ENCODE data around the gene HCLS1. TPM values are rescaled to one million over a fixed set of nuclear protein-coding genes. Genes with fewer than 3 reads are reported as not detected.
"Not testable (repeated sequence)": the region's sequence is repeated elsewhere in the genome, so short reads cannot be mapped to it uniquely, and the experiment has no call there.

HCLS1 gene
- total and polyA plus RNA-seq, 2 donors from 2014 or later: 11.7 to 102 TPM

DNA sequence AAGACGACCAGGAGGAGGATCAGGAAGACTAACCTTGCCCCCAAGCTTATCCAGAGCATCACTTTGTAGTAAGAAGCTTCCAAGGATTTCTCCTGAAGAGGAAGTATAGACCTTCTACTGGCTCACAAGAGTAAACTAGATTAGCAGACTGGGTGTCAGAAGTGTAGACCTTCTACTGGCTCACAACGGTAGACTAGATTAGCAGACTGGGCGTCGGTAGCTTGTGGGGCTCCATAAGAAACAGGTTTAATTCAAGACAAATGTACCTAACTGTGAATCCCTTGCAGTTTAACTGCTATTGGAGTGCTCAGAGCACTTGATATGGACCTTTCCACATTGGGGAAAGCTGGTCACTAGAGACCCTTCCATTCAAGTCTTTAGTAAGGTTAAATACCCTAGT, 54.6 kb downstream of the HCLS1 start:
- no peaks in the 10 kb centered on the region for H3K27me3 ChIP-seq (ENCODE audit: control insufficient read depth, insufficient read depth, low read length)
- H3K9ac ChIP-seq (ENCODE audit: low read length in 3 of 3): no peak overlapping the region
- intact Hi-C loops (cut with DNase I): no loop called here
- TF ChIP-seq CTCF (IDR thresholded peaks at IDR 0.05; ENCODE audit: borderline replicate concordance, extremely low read depth, insufficient read depth): no peak
- no peak overlapping the region for H3K4me3 ChIP-seq (ENCODE audit: low read length in 3 of 3)
- DNase-seq: no peak
- no peaks in the 10 kb centered on the region for H3K4me1 ChIP-seq (ENCODE audit: control insufficient read depth in 2 of 3, insufficient read depth in 2 of 3, low read depth in 1 of 3, low read length in 3 of 3)
- FAIRE-seq: no peak
- no peak overlapping the region for H3K27ac ChIP-seq (ENCODE audit: low read depth in 2 of 2, low read length in 2 of 2)
- H3K9me3 ChIP-seq (ENCODE audit: control insufficient read depth in 2 of 3, insufficient read depth in 1 of 3, low read length in 3 of 3): no peaks in the 10 kb centered on the region
- no peaks in the 10 kb centered on the region for H3K36me3 ChIP-seq (ENCODE audit: control insufficient read depth in 2 of 3, insufficient read depth in 3 of 3, low read length in 3 of 3)

DNA sequence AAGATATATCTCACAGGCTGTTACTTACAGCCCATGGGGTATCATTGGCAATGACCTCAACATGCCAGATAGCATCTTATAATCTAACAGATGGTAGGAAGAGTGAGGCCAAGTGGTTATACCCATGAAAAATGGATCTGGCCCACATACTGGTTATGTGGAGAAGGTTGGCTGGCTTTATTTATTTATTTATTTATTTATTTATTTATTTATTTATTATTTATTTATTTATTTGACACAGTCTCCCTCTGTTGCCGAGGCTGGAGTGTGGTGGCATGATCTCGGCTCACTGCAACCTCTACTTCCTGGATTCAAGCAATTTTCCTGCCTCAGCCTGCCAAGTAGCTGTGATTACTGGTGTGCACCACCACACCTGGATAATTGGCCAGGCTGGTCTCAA, 55.9 kb downstream of the HCLS1 start:
- intact Hi-C loops (cut with DNase I): no loop called here
- Histone ChIP-seq H3K27me3 (ENCODE audit: control insufficient read depth, insufficient read depth, low read length) (no peaks in the 10 kb centered on the region), H3K27ac (ENCODE audit: low read depth in 2 of 2, low read length in 2 of 2) (no peak overlapping the region), H3K4me3 (ENCODE audit: low read length in 3 of 3) (no peak overlapping the region), H3K4me1 (ENCODE audit: control insufficient read depth in 2 of 3, insufficient read depth in 2 of 3, low read depth in 1 of 3, low read length in 3 of 3) (no peaks in the 10 kb centered on the region), H3K9me3 (ENCODE audit: control insufficient read depth in 2 of 3, insufficient read depth in 1 of 3, low read length in 3 of 3) (no peaks in the 10 kb centered on the region), H3K9ac (ENCODE audit: low read length in 3 of 3) (no peak overlapping the region), H3K36me3 (ENCODE audit: control insufficient read depth in 2 of 3, insufficient read depth in 3 of 3, low read length in 3 of 3) (no peaks in the 10 kb centered on the region)
- no peak for TF ChIP-seq CTCF (IDR thresholded peaks at IDR 0.05; ENCODE audit: borderline replicate concordance, extremely low read depth, insufficient read depth)
- FAIRE-seq (no peak), DNase-seq (no peak)

GRCh38 chr3:121601212-121601812, 59.4 kb downstream of the HCLS1 start:
- Histone ChIP-seq H3K9ac (ENCODE audit: low read length in 3 of 3) (no peak overlapping the region), H3K27me3 (ENCODE audit: control insufficient read depth, insufficient read depth, low read length) (no peaks in the 10 kb centered on the region), H3K27ac (ENCODE audit: low read depth in 2 of 2, low read length in 2 of 2) (no peak overlapping the region), H3K4me3 (ENCODE audit: low read length in 3 of 3) (no peak overlapping the region), H3K9me3 (ENCODE audit: control insufficient read depth in 2 of 3, insufficient read depth in 1 of 3, low read length in 3 of 3) (no peaks in the 10 kb centered on the region), H3K36me3 (ENCODE audit: control insufficient read depth in 2 of 3, insufficient read depth in 3 of 3, low read length in 3 of 3) (no peaks in the 10 kb centered on the region), H3K4me1 (ENCODE audit: control insufficient read depth in 2 of 3, insufficient read depth in 2 of 3, low read depth in 1 of 3, low read length in 3 of 3) (no peaks in the 10 kb centered on the region)
- intact Hi-C loops (cut with DNase I): no loop called here
- no peak for FAIRE-seq
- DNase-seq: no peak
- no peak for TF ChIP-seq CTCF (IDR thresholded peaks at IDR 0.05; ENCODE audit: borderline replicate concordance, extremely low read depth, insufficient read depth)

GRCh38 chr3:121599900-121600299, 60.8 kb downstream of the HCLS1 start:
- H3K36me3 ChIP-seq (ENCODE audit: control insufficient read depth in 2 of 3, insufficient read depth in 3 of 3, low read length in 3 of 3); DNase-seq; H3K9ac ChIP-seq (ENCODE audit: low read length in 3 of 3); H3K27ac ChIP-seq (ENCODE audit: low read depth in 2 of 2, low read length in 2 of 2); FAIRE-seq; H3K4me3 ChIP-seq (ENCODE audit: low read length in 3 of 3); intact Hi-C loops (cut with DNase I); H3K27me3 ChIP-seq (ENCODE audit: control insufficient read depth, insufficient read depth, low read length); H3K9me3 ChIP-seq (ENCODE audit: control insufficient read depth in 2 of 3, insufficient read depth in 1 of 3, low read length in 3 of 3); H3K4me1 ChIP-seq (ENCODE audit: control insufficient read depth in 2 of 3, insufficient read depth in 2 of 3, low read depth in 1 of 3, low read length in 3 of 3): not testable (repeated sequence)
